ENCODE data around the gene SCN4B.
A peak's percentile ranks its signal among the peaks of the same experiment; 100 is the strongest.

Gene SCN4B

GRCh38 chr11:118128310-118128709 lies 24.3 kb downstream of the SCN4B start:
- DNase-seq, result no peak

GRCh38 chr11:118126082-118126838 lies 26.4 kb downstream of the SCN4B start:
- DNase-seq, result no peak

GRCh38 chr11:118124929-118125535 lies 27.6 kb downstream of the SCN4B start:
- DNase-seq, result no peak

GRCh38 chr11:118120793-118121192 lies 31.8 kb downstream of the SCN4B start:
- DNase-seq, result no peak

GRCh38 chr11:118117790-118118601 lies 34.6 kb downstream of the SCN4B start:
- DNase-seq, result no peak

GRCh38 chr11:118115048-118115447 lies 37.6 kb downstream of the SCN4B start:
- no peak for DNase-seq

GRCh38 chr11:118114266-118114665 lies 38.4 kb downstream of the SCN4B start:
- DNase-seq, result no peak

GRCh38 chr11:118112711-118113430 lies 39.8 kb downstream of the SCN4B start:
- DNase-seq, result no peak

- no peak for DNase-seq
Measured at GRCh38 chr11:118111744-118112035, 40.9 kb downstream of the SCN4B start.

GRCh38 chr11:118111019-118111743 lies 41.4 kb downstream of the SCN4B start:
- DNase-seq, result no peak

GRCh38 chr11:118109231-118109630 lies 43.4 kb downstream of the SCN4B start:
- DNase-seq, result no peak

- no peak for DNase-seq
Measured at GRCh38 chr11:118108513-118108912, 44.1 kb downstream of the SCN4B start.

GRCh38 chr11:118106789-118107335 lies 45.8 kb downstream of the SCN4B start:
- no peak for DNase-seq

- no peak for DNase-seq
Measured at GRCh38 chr11:118105657-118106305, 46.8 kb downstream of the SCN4B start.

GRCh38 chr11:118104491-118104890 lies 48.1 kb downstream of the SCN4B start:
- DNase-seq, result no peak

GRCh38 chr11:118102721-118103261 lies 49.8 kb downstream of the SCN4B start:
- DNase-seq, result no peak

GRCh38 chr11:118100691-118101232 lies 51.9 kb downstream of the SCN4B start:
- no peak for DNase-seq

GRCh38 chr11:118099838-118100556 lies 52.6 kb downstream of the SCN4B start:
- DNase-seq, result no peak

GRCh38 chr11:118098996-118099837 lies 53.4 kb downstream of the SCN4B start:
- DNase-seq, result peak; percentile 69

Measured in islet precursor cell (in vitro differentiated cells).